Epithelial cell of alveolus of lung (primary cell): ENCODE data around the gene LBX1. TPM values are rescaled to one million over a fixed set of nuclear protein-coding genes. Genes with fewer than 3 reads are reported as not detected.

Experiments used
- total RNA-seq: library from RNA; depleted of rRNA; stranded (reverse); fragments of >200 nt; gene quantifications from 2 replicates; pipeline ENCODE4 v1.2.1, GENCODE V29; 2015

The LBX1 gene
- total RNA-seq: not detected in 2 replicates

GRCh38 chr10:101229266-101230182, at the start of gene LBX1:
Gene LBX1, minus strand, starts transcription at chr10:101229463. Its CDS starts 648 bp downstream, at chr10:101228815.

Other genes with a start within 250 kb of the LBX1 start
- gene MRPL43, start 242.0 kb downstream of the LBX1 start, total RNA-seq: 83.3 and 101 TPM in 2 replicates
- gene TWNK, start 241.9 kb downstream of the LBX1 start, total RNA-seq: 8.4 and 12.4 TPM in 2 replicates
- 74.2 and 138 TPM in 2 replicates for gene LZTS2, start 229.7 kb downstream of the LBX1 start, total RNA-seq
- gene PDZD7, start 198.3 kb downstream of the LBX1 start, total RNA-seq: 0.40 and 0.91 TPM in 2 replicates
- gene SFXN3, start 198.2 kb downstream of the LBX1 start, total RNA-seq: 16.4 and 54.9 TPM in 2 replicates
- 14.1 and 67.5 TPM in 2 replicates for gene KAZALD1, start 167.5 kb downstream of the LBX1 start, total RNA-seq
- gene TLX1, start 98.2 kb downstream of the LBX1 start, total RNA-seq: not detected in 2 replicates
- gene BTRC, start 124.7 kb upstream of the LBX1 start, total RNA-seq: 7.9 and 11.9 TPM in 2 replicates